Smooth muscle cell of bladder (primary cell): ENCODE results near the gene FANCD2. TPM values are rescaled to one million over a fixed set of nuclear protein-coding genes. Genes with fewer than 3 reads are reported as not detected.

Experiments
- total RNA-seq: library from RNA; depleted of rRNA; stranded (reverse); fragments of >200 nt; gene quantifications from 2 replicates; pipeline ENCODE4 v1.2.3, GENCODE V29; 2014

Gene FANCD2
- total RNA-seq, result 2.0 and 2.6 TPM in 2 replicates

DNA sequence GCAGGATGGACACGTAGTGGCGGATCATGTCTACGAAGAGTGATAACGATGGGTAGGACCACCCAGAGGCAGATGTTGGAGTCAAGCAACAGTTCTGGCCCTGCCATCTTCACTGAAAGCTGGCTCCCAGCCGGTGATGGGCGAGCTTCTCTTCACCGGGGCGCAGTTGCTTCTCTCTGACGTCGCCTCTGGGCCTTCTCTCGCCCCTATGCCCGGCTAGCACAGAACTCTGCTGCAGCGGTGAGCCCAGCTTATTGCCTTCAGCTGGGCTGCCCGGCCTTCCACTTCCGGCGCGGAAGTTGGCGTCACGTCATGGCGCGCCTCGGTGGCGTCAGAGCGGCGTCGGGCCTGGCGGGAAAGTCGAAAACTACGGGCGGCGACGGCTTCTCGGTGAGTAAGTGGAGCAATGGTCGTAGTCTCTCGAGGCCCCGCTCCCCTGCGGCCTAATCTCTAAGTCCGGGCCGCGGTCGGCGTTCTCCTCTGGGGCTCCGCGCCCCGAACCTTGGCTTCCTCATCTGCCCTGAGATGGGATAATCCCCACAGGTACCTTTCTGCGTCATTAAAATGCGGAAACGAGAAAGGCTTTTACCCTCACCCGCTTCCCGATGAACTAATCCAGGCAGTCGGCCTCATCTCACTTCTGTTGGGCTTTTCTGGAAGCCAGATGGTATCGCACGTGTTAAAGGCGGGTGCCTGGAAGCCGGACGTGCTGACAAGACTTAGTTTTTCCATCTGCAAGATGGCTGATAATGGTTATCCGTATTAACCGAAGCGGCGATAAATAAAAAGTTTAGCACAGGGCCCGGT is at the start of gene FANCD2:
FANCD2 (plus strand) TSS at position 354 of the 807 bp plus-strand sequence. CDS start 2,221 bp downstream, outside the sequence.

GRCh38 chr3:10108091-10108490 is 81.9 kb downstream of the FANCD2 start, which contains the start of gene FANCD2OS:
Gene FANCD2OS, minus strand, starts transcription at chr3:10108255. Its CDS starts 3,481 bp downstream, at chr3:10104774.

GRCh38 chr3:10115326-10116137 is 89.3 kb downstream of the FANCD2 start, which contains the start of gene BRK1:
Gene BRK1, plus strand, starts transcription at chr3:10115675. Its CDS starts 27 bp downstream, at chr3:10115702.

Other genes with a start within 250 kb of the FANCD2 start
- gene TADA3, start 234.0 kb upstream of the FANCD2 start, total RNA-seq, result 51.1 and 52.7 TPM in 2 replicates
- gene ARPC4, start 233.4 kb upstream of the FANCD2 start, total RNA-seq, result 170 and 213 TPM in 2 replicates
- gene TTLL3, start 216.2 kb upstream of the FANCD2 start, total RNA-seq, result 8.2 and 11.0 TPM in 2 replicates
- gene RPUSD3, start 182.4 kb upstream of the FANCD2 start, total RNA-seq, result 18.3 and 21.1 TPM in 2 replicates
- 0.14 and 0.18 TPM in 2 replicates for gene CIDEC, start 146.2 kb upstream of the FANCD2 start, total RNA-seq
- 24.5 and 31.2 TPM in 2 replicates for gene JAGN1, start 135.8 kb upstream of the FANCD2 start, total RNA-seq
- 0.14 and 0.83 TPM in 2 replicates for gene IL17RE, start 123.6 kb upstream of the FANCD2 start, total RNA-seq
- gene IL17RC, start 109.3 kb upstream of the FANCD2 start, total RNA-seq, result 24.7 and 34.0 TPM in 2 replicates
- 20.1 and 58.8 TPM in 2 replicates for gene CRELD1, start 92.6 kb upstream of the FANCD2 start, total RNA-seq
- gene PRRT3, start 74.0 kb upstream of the FANCD2 start, total RNA-seq, result 1.6 and 2.1 TPM in 2 replicates
- gene EMC3, start 39.6 kb upstream of the FANCD2 start, total RNA-seq, result 72.0 and 78.9 TPM in 2 replicates
- not detected in 2 replicates for gene FANCD2OS, start 81.8 kb downstream of the FANCD2 start, total RNA-seq
- gene BRK1, start 89.2 kb downstream of the FANCD2 start, total RNA-seq, result 88.9 and 101 TPM in 2 replicates
- gene VHL, start 115.3 kb downstream of the FANCD2 start, total RNA-seq, result 33.8 and 37.9 TPM in 2 replicates
- 3.8 and 5.5 TPM in 2 replicates for gene IRAK2, start 138.5 kb downstream of the FANCD2 start, total RNA-seq
- gene TATDN2, start 222.0 kb downstream of the FANCD2 start, total RNA-seq, result 7.1 and 11.0 TPM in 2 replicates